Epidermal melanocyte (primary cell): ENCODE data around the gene CACNA2D1.
"Not testable (repeated sequence)": the region's sequence is repeated elsewhere in the genome, so short reads cannot be mapped to it uniquely, and the experiment has no call there.

Source experiments
- DNase-seq: peaks from one replicate; pipeline ENCODE4 v3.0.0; 2011; ENCODE audit warnings: low spot score; ENCODE audit not compliant: insufficient read length

The CACNA2D1 gene

DNA sequence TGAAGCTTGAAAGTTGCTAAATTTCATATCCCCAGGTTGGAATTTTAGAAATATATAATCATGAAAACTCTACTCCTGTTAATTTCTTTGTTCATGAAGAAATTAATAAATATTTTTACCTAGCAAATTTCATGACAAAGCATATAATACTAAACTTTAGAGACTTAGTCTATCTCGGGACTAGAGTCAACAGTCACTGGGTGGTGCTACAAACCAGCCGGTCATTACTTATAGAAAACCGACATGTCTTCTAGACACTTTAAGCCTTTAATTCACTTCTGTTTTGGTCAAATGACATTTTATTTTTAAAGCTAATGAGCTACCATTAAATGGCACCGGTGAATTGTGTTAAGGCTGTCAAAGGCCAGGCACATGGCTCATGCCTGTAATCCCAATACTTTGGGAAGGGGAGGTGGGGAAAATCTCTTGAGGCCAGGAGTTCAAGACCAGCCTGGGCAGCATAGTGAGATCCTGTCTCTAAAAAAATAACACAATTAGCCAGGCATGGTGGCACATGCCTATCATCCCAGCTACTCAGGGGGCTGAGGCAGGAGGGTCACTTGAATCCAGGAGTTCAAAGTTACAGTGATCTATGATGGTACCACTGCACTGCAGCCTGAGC is 270.1 kb downstream of the CACNA2D1 start:
- no peak for DNase-seq

DNA sequence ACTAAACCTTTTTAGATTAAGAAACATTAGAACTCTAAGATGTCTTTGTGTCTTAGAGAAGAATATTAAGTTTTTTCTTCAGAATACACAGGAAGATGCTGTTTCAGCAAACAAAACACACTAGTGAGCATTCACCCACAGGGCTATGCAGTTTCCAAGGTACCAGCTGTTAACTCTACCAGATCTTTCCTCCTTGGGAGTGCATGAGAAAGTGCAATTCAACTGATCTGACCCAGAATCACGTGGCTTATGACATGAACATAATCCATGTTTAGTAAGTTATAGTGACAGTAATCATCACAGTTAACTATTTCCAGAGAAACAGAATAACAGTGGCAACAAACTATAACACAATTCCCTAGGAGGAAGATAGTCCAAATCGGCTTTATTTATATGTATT is 270.7 kb downstream of the CACNA2D1 start:
- peak; percentile 22 for DNase-seq

DNA sequence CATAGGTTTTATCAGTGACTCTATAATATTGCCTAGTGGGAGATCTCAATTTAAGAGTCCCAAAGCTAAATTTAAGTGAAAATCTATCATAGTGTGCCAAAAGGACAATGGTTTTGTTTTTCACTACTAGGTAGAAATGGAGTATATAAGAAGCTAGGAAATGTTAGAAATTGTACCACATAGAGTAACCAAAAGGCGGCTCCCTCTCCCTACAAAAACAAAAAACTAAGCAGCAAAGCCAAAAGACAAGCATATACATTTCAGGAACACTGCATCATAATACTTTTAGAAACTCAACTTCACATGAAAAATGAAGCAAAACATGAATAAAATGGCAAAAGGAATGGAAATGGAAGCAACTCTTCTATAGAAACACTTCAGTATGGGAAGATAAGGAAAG is 271.6 kb downstream of the CACNA2D1 start:
- DNase-seq, result no peak

DNA sequence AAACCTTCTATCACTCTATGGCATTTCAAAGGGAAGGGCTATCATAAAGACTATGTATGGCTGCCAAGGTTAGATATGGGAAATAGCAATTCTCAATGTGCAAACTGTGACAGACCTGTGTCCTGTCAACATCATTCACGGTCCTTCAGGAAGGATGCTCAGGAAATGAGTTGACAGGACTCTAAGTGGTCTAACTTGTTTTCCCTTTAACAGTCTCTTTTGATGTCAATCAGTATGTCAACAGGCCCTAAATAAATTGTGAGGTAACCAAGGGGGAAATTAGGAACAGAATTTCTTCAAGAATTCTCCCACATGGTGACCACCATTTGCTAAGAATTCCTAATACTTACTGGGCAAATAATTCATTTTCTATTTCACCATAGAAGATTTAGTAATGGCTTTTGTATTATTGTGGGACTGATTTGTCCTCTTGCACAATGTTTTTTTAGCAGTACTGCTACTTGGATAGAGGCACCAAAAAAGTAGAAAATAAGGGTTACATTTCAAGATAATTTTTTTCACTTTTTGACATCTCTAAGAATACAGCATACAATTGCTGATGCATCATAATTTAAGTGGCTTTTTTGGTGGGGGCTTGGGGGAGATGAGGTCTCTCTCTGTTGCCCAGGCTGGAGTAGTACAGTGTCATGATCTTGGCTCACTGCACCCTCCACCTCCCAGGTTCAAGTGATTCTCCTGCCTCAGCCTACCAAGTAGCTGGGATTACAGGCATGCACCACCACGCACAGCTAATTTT is 275.8 kb downstream of the CACNA2D1 start:
- DNase-seq, result no peak

DNA sequence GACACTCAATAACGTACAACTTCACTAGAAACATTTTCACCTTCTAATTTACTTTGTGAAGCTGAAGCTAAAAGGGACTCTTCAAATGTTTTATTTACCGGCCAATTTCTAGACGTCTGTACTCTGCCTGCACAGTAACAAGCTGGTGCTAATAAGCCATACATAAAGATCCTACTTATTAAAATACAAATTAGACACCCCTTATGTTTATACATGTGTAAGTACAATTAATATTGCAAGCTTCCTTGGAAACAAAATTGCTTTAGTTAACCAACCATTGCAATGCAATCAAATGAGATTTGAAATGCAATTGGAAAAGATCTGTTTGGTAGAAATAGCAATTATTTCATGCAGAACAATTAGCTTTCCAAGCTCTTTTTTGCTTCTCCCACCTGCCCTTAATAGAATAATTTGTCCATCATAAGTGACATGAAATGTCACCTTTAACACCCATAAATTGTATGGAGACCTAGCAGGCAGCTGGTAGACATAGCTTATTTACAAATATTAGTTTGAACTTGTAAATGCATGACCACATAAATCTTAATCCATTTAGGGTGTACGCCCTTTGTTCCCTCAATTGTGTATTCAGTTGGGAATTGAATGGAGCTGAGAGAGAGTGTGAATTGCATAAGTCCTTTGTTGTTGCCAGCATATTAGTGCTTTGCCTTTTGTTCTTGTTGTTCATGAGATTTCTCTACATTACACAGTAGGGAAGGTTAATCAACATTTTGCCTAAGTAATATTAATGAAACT is 277.1 kb downstream of the CACNA2D1 start:
- no peak for DNase-seq

DNA sequence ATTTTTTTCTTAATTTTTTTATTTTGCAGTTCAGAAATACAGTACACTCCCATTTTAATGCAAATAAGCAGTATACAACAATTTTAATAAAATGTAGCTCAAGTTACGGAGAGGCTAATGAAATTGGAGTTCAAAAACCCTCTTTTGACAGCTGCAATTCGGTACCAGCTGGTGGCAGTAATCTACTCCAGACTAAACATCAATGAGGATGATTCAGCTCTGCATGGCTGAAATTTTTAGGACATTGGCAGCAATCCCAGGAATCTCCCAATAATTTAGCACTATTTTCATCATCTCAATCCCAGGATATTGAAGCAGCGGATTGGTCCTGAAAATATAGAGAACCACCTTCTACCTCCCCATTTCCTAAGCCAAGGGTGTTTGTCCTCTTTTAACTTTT is 278.8 kb downstream of the CACNA2D1 start:
- DNase-seq, result peak; percentile 21

DNA sequence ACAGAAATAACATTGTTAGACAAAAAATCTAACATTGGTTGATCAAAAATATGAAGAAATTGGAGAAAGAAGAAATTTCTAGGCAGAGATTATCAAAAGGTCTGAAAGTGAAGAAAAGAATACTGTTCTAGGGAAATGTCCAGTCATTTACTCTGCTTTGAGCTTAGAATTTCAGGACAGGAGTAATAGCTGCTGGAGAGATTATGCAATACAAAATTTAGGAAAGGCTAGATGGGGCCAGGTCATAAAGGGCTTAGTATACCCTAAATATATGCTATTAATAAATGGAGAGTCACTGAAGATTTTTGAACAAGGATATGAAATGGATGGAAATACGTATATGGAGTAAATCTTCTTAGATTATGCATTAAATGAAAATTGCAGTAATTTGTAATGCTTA is 279.2 kb downstream of the CACNA2D1 start:
- no peak for DNase-seq

DNA sequence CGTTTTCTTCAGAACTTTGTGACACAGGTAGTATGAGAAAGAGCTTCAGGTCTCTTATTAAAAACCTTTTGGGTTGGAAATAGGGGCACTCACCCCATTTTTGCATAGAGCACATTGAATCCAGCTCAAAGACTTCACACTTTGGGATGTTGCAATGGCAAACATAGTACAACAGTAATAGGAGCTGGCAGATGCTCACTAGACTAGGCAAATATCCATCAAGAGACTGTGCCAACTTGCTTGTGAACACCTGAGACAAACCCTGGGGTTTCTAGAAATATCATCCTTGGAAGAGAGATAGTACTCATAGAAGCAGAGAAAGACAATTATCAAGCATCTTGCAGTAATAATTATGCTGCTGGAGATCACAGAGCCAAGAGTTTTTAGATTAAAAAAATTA is 280.0 kb downstream of the CACNA2D1 start:
- DNase-seq, result no peak

DNA sequence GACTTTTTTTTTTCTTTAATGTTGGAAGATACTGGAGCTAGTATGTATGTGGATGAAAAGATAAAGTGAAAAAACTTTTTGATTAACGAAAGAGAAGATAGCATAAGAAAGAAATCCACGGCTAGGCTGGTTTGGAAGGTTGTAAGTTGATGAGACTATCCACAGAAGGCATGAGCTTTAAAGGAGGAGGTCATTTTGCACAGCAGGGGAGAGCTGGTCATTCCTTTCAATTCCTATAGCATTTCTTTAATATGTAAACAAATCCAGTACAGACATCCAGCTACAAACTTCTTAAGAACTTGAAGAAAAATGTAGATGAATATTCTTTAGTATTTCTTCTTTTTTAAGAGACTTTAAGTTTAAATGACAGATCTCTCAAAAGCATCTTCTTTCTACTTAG is 281.3 kb downstream of the CACNA2D1 start:
- no peak for DNase-seq

DNA sequence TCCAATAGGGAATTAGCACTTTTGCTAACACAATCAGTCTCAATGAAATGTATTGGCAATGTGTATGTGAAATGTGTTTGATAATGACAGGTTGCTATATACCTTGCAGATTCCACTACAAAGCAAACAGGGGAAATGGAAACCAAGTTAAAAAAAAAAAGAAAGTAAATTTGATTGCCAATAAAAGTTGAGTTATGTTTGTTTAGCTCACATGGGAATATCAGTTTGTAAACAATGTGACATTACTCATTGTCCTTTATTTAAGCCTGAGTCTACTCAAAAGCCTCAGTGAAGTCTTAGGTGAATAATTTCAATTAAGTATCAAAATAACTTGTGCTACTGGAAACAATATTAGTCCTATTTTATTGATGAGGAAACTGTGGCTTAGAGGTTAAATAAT is 285.2 kb downstream of the CACNA2D1 start:
- DNase-seq, result no peak

DNA sequence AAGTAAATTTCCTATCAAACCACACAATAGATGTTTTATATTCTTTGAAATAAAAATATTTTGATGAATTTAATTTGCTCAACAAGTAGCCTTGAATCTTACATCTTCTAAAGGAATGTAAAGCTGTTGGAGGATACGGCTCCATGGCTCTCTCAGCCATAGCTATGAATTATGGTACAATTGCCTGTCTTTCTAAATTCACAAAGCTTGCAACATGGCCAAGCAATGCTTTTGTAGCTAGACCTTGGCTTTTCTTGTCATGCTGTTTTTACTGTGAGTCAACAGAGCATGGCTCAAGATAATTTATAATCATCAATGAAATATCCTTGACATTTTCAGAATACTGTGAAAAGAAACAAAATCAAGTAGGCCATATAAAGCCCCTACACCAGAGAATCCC is 286.7 kb downstream of the CACNA2D1 start:
- DNase-seq, result no peak

DNA sequence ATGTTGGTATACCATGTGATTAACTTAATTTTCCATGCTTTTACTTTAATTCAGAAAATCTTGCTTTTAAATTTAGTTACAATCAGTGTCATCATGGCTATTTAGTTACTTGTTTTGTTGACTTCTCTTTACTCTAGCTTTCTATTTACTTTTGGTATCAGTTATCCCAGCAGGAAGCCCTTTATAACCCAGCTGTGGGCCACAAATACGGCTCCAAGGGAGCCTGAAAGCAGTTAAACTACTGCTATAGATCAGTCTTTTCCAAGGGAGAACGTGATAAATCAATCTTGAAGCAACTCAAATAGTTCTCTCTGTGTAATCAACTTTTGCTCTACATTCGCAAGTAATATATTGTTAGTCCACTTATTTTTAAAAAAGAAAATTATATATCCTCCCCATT is 287.4 kb downstream of the CACNA2D1 start:
- no peak for DNase-seq

DNA sequence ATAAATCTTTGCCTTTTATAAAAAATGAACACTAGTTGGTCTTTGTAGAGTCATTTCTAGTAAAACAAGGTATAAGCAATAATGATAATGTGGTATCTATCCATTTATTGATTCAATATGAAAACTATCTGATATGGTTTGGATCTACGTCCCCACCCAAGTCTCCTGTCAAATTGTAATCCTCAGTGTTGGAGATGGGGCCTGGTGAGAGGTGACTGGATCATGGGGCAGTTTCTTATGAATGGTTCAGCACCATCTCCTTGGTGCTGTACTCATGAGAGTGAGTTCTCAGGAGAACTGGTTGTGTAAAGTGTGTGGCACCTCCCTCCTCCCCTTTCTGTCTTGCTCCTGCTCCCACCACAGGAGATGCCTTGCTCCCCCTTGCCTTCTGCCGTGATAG is 288.8 kb downstream of the CACNA2D1 start:
- no peak for DNase-seq

DNA sequence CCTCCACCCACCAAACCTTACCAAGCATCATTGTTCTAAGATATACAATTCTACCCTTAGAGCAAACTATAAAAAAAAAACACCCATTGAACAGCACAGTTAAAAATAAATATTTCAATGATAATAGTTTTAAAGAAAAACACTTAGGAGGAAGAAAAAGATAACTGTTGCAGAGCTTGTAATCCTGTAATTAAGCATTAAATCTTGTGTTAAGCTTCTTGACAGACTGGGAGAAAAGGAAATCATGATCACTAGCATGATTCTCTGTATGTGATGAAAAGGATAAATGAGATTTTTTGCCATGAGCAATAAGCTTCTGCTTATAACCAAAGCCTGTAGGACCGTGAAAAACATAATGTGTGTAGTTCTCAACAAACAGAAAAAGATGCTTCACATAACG is 289.8 kb downstream of the CACNA2D1 start:
- DNase-seq, result no peak

DNA sequence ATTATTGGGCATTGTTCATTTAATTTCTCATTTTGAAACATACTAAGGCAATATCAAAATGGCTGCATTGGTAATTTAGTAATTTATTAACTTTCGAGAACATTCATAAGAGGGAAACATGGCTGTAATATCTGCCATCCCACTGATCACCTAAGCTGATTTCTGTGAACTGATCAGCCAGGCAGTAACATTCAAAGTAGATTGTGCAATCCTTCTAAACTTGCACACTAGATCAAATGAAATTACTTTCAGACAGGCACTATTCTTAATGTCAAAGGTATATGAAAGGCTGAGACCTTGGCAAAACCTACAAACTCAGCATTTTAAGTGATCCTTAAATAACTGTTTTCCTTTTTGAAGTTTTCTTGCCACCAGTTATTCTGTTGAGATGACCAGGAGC is 290.7 kb downstream of the CACNA2D1 start:
- no peak for DNase-seq

DNA sequence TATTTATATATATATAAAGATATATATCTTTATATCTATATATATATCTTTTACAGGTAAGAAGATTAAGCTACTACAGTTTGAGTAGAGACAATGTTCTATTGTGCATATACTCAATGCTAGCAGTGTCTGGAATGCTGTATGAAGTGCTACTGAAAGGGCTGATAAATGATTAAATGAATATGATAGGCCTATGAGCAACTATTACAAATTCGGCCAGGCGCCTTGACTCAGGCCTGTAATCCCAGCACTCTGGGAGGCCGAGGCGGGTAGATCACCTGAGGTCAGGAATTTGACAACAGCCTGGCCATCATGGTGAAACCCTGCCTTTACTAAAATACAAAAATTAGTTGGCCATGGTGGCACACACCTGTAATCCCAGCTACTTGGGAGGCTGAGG is 297.1 kb downstream of the CACNA2D1 start:
- no peak for DNase-seq

DNA sequence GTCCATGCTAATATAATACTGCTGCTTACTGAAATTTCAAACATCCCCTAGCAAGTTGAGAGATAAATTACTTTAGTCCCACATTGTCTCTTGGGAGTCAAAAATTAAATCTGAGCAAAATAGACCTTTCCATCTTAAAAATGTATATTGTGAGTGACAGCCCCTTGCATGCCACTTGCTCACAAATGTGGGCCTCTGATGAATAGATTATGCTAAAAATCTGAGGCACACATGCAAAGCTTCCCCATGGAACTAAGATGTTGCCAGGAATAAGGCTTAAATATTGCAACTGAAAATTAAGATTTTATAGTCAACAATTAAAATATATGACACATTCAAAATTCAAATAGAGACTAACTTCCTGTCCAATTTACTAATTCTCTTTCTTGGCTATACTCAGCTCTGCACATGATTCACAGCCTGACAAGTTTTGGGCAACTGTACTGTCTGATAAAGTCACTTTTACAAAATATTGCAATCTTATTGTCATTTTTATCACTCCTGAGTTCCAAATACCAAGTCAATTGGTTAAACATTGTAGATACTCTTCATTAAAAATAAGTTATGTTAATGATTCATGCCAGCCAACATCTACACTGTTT is 301.2 kb downstream of the CACNA2D1 start:
- no peak for DNase-seq

DNA sequence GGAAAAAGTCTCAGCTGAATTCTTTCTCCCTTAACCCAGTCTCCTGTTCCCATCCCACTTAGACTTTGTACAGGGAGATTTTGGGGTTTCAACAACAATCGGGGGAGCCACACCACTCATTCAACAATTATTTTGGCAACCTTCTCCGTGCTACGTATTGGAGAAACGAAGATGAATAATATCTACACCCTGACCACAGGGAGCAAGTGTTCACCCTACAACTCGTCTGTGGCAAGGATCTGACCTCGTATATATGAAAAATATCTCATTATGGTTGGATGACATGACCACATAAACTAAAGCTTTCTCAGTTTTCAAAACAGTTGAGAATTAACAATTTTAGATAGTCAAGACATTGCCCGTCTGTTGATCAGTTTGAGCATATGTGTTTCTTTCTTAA is 302.1 kb downstream of the CACNA2D1 start:
- DNase-seq, result no peak

DNA sequence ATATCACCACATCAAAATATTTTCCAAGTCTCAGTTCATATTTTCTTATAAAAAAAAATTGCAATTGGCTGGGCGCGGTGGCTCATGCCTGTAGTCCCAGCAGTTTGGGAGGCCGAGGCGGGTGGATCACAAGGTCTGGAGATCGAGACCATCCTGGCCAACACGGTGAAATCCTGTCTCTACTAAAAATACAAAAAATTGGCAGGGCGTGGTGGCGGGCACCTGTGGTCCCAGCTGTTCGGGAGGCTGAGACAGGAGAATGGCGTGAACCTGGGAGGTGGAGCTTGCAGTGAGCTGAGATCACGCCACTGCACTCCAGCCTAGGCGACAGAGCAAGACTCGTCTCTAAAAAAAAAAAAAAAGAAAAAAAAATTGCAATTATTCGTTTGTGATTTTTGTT is 303.0 kb downstream of the CACNA2D1 start:
- DNase-seq, result not testable (repeated sequence)

DNA sequence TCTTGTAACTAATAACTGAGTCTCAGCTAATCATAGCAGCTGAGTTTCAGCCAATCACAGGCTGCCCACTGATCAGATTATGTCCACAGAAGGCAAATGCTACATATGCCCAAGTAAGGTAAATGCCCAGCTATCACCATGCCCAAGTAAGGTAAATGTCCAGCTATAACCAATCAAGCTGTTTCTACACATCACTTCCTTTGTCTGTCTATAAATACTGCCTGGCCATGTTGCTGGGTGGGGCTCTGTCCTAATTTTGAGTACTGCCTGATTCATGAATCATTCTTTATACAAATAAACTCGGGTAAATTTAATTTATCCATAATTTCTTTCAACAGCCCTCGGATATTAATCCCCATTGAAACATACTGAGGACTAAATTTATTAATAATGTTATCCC is 312.4 kb downstream of the CACNA2D1 start:
- DNase-seq, result no peak

DNA sequence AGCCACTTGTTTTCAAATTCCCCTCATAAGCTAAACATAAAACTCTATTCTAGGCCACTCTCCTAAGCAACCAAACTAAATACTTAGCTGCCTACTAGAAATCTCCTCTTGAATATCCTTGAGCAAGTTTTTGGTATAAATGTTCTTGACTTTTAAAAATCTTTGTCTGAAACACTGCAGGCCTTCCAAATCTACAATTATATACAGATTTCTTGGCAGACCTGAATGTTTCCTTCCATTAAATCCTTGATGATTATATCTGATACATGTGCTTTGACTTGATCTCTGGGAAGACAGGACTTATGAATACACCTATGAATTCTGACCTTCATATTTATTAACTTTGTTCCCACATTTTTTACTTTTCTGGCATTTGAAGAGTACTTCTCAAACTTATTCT is 314.5 kb downstream of the CACNA2D1 start:
- DNase-seq, result no peak

DNA sequence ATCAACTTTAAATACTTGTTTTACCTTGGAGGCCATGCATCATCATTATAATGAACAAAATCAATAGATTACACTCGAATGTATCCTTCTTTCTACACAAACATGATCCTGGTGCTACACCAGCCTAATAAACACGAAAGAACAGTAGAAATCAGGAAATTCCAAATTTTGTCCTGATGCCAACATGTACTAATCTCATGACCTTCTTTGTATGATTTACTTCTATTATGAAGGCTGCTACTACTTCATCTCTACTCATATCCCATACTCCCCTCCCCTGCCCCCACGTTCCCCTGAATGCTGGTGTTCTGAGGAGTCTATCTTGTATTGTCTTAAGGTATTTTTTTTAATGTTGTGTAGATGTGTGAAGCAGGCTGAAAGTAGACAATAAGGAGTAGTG is 315.0 kb downstream of the CACNA2D1 start:
- DNase-seq, result no peak
